Stimulated activated CD8-positive, alpha-beta memory T cell treated with anti-CD3 and anti-CD28 coated beads, Interleukin-15, amount 100 ng/mL, for 24 hours (primary cell): ENCODE measurements around the gene BIN2.

Experiments used
- DNase-seq: peaks from one replicate; pipeline ENCODE4 v3.0.0-alpha.2; 2020; ENCODE audit warnings: low read depth

The BIN2 gene

DNA sequence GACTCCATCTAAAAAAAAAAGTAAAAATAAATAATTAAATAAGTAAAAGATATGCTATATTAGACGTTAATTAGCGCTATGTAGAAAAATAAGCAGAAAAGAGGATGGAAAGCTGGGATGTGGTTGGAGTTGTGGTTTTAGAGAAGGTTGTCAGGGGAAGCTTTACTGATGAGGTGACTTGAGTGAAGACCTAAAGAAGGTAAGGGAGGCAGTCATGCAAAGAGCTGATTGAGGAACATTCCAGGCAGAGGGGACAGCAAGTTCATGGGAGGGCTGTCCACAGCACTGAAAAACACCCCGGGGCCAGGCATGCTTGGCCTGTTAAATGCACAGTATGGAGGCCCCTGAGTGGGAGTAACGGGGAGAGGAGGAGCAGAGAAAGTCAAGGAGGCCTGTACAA is 69.4 kb downstream of the BIN2 start:
- no peak for DNase-seq

DNA sequence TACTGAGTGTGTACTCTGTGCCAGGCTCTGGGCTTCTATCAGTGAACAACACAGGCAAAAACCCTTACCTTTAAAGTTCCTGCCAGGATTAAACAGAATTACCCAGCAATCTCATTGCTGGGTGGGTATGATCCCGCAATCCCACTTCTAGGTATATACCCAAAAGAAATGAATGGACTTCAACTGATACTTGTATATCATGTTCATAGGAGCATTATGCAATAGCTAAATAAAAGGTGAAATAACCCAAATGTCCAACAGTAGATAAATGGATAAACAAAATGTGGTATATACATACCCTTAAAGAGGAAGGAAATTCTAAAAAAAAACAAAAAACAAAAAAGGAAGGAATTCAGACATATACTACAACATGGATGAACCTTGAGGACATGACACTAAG is 70.7 kb downstream of the BIN2 start:
- no peak for DNase-seq

- no peak for DNase-seq
Observed at GRCh38 chr12:51247523-51248206, 76.3 kb downstream of the BIN2 start.

- DNase-seq, result no peak
Observed at GRCh38 chr12:51246254-51246853, 77.6 kb downstream of the BIN2 start.

DNA sequence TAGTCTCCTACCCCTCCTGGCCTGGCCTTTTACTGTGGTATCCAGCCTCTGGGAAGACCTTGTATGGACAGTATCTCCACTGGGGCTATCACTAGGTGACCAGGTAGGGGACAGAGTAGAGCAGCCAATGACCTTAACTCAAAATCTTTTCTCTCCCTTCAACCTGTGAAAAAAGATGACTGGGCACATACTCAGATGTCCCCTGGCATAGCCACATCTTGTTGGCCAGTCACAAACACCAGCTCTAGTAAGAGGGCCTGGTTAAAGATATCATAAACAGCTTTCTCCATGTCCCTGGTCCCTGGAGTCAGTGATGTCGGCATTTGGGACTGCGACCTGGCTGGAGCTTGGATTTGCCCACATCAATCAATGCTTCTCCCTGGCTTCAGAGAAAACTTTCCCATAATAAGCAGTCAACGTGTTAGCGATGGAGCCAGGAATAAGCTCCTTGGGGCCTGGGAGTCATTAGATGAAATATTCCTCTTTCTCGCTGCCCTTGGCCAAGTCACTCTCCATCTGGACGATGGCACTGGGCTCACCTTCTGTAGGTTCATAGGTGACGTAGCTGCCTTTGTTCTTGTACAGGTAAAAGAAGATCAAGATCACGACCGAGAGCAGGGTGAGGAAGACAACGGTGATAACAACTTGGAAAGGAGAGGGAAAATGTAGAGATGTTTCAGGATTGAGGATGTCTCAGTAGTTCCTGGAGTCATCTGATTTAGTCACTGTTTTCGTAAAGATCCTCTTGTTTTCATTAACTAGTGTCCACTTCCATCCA is 78.3 kb downstream of the BIN2 start:
- no peak for DNase-seq

GRCh38 chr12:51244269-51244668 is 79.7 kb downstream of the BIN2 start:
- no peak for DNase-seq

GRCh38 chr12:51242876-51243275 is 81.1 kb downstream of the BIN2 start:
- no peak for DNase-seq

DNA sequence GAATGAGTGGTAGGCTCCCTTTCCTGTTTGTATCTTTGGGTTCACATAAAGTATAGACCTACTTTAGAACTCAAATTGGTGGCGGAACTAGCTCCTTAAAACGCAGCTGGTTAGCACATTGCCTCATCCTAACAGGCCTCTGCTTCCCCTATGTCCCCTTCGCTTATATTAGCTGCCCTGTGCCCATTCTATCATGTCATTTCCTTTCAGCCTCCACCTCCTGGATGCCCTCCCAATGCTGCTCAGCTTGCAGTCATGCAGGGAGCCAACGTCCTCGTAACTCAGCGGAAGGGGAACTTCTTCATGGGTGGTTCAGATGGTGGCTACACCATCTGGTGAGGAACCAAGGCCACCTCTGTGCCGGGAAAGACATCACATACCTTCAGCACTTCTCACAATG is 81.9 kb downstream of the BIN2 start:
- no peak for DNase-seq

- DNase-seq, result no peak
Observed at GRCh38 chr12:51240971-51241370, 83.0 kb downstream of the BIN2 start.

- peak; percentile 83 for DNase-seq
Observed at GRCh38 chr12:51238510-51239334, 85.3 kb downstream of the BIN2 start, which contains the start of gene DAZAP2. DAZAP2 (plus strand) TSS chr12:51238826; CDS start chr12:51238908, 82 bp downstream.

- no peak for DNase-seq
Observed at GRCh38 chr12:51238037-51238509, 85.9 kb downstream of the BIN2 start.

DNA sequence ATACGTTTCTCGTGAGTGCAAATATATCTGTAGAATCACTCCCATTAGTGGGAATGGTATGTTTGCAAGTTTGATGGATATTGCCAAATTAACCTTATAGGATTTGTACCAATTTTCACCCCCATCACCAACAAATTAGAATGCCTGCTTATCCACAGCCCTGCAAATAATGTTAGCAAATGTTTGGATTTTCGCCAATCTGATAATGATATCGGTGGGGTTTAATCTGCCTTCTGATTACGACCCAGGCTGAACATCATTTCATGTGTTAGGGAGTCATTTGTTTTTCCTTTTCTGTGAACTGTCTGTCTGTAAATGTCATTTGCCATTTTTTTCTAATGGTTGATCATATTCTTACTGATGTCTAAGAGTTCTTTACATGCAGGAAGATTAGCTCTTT is 89.4 kb downstream of the BIN2 start:
- no peak for DNase-seq

GRCh38 chr12:51232642-51233041 is 91.3 kb downstream of the BIN2 start:
- no peak for DNase-seq
